SK-N-MC (cell line): ENCODE results near the gene SLC26A8.
"Not testable (repeated sequence)": the region's sequence is repeated elsewhere in the genome, so short reads cannot be mapped to it uniquely, and the experiment has no call there.

ENCODE experiments used
- EZH2 ChIP-seq: fragments of 200-600 bp; sonication (generic); IDR thresholded peaks from one replicate; pipeline ENCODE4 v1.6.1; 2017; ENCODE audit warnings: antibody characterized with exemption
- FOXP2 ChIP-seq: optimal IDR thresholded peaks from 2 replicates; pipeline ENCODE3; 2011; ENCODE audit warnings: mild to moderate bottlenecking, moderate library complexity; ENCODE audit not compliant: insufficient read depth; ENCODE audit errors: extremely low read length, control extremely low read depth
- POLR2AphosphoS5 ChIP-seq: IDR thresholded peaks from 2 replicates; pipeline ENCODE4 v1.6.1; 2012; ENCODE audit warnings: mild to moderate bottlenecking, low read depth, low read length, borderline replicate concordance

DNA sequence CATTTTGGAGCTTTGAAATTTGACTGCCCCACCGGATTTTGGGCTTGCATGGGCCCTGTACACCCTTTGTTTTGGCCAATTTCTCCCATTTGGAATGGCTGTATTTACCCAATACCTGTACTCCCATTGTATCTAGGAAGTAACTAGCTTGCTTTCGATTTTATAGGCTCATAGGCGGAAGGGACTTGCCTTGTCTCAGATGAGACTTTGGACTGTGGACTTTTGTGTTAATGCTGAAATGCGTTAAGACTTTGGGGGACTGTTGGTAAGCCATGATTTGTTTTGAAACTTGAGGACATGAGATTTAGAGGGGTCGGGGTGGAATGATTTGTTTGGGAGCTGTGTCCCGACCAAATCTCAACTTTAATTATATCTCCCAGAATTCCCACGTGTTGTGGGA, 83.3 kb downstream of the SLC26A8 start:
- TF ChIP-seq EZH2, POLR2AphosphoS5, FOXP2: not testable (repeated sequence)
